Adrenal gland (tissue), 12 donors: ENCODE data around the gene SLC38A11. TPM values are rescaled to one million over a fixed set of nuclear protein-coding genes. Genes with fewer than 3 reads are reported as not detected.

Experiments
- DNase-seq, 7 donors: peaks; one replicate each; pipeline ENCODE4 v3.0.0-alpha.2; 2019 to 2020
- H3K27ac ChIP-seq, 5 donors: fragments of 200-600 bp; sonication (generic) in 4 of 5; 1 replicate in 3 of 5; 2 replicates in 2 of 5; pipeline versions ENCODE4 v1.5.1 to v1.8.0; 2016 to 2020; ENCODE audit warnings: mild to moderate bottlenecking in 1 of 5
- H3K27me3 ChIP-seq: fragments of 200-600 bp; 2 replicates; pipeline ENCODE4 v1.8.0; 2021
- H3K36me3 ChIP-seq, 2 donors: fragments of 200-600 bp; replicated peaks in 1 of 2; 1 replicate in 1 of 2; 2 replicates in 1 of 2; pipeline versions ENCODE4 v1.5.1 to v1.8.0; 2018 to 2022
- H3K4me1 ChIP-seq, 2 donors: fragments of 200-600 bp; replicated peaks in 1 of 2; 1 replicate in 1 of 2; 2 replicates in 1 of 2; pipeline versions ENCODE4 v1.5.1 to v1.8.0; 2018 to 2021
- H3K4me3 ChIP-seq, 4 donors: fragments of 200-600 bp; sonication (generic) in 3 of 4; one replicate each; pipeline ENCODE4 v1.5.1; 2016 to 2018
- H3K9me3 ChIP-seq, 3 donors: fragments of 200-600 bp; sonication (generic) in 1 of 3; replicated peaks in 1 of 3; 1 replicate in 2 of 3; 2 replicates in 1 of 3; pipeline versions ENCODE4 v1.5.1 to v1.8.0; 2016 to 2021
- POLR2A ChIP-seq, 2 donors: fragments of 450-650 bp; IDR thresholded peaks; one replicate each; pipeline ENCODE4 v1.6.1; 2017; ENCODE audit warnings: antibody characterized with exemption in 2 of 2, mild to moderate bottlenecking in 2 of 2, moderate library complexity in 1 of 2
- WGBS, 4 donors: extraction: QIAGEN DNeasy Blood & Tissue Kit in 2 of 4; methylation state at CpG; one replicate each; pipeline versions ENCODE4 v1.1.5 to v1.1.7; 2013 to 2017; 5-methylcytosine and 5-hydroxymethylcytosine counted together
- intact Hi-C, 2 donors: fragments of 100-400 bp; cut with DNase I; formaldehyde crosslinking; loops; one replicate each; pipeline versions ENCODE4 v1.14.1 to v1.15.0; 2022 to 2023
- polyA plus RNA-seq, 3 donors: library from polyadenylated mRNA; stranded (reverse); fragments of 200-250 nt in 2 of 3; fragments of 350-450 nt in 1 of 3; fragmentation: Illumina TruSeq in 1 of 3; extraction: RNeasy Lipid Tissue Mini Kit (QIAGEN cat#74804) in 1 of 3; gene quantifications; one replicate each; pipeline ENCODE4 v1.2.3, GENCODE V29; 2013 to 2014
- total RNA-seq, 9 donors: library from RNA; depleted of rRNA in 4 of 9; stranded (reverse); fragments of >200 nt in 4 of 9; fragments of 120-200 nt in 1 of 9; fragmentation: NEBNext Ultra II Directional in 1 of 9; extraction: Animal tissue kit (Norgen Biotek cat#: 25700) in 1 of 9; gene quantifications; one replicate each; pipeline versions ENCODE4 v1.1.0 to v1.2.4, GENCODE V29; 2013 to 2023
- TF ChIP-seq, protein P1 (sequence below), 6 experiments: fragments of 450-650 bp in 4 of 6; fragments of 200-600 bp in 2 of 6; sonication (generic) in 1 of 6; IDR thresholded peaks; 1 replicate in 5 of 6; 2 replicates in 1 of 6; pipeline versions ENCODE4 v1.5.1 to v1.8.0; 2016 to 2021; ENCODE audit warnings: antibody characterized with exemption in 6 of 6, mild to moderate bottlenecking in 2 of 6, moderate library complexity in 1 of 6
- donor health status: healthy with polysubstance abuse.
- donor health status: Bipolar disorder and iron deficiency.
- donor health status: DM: yes; HTN: yes; CAD: no.
- donor health status: DM: no; HTN: no; CAD: no.
- donor health status: DM: no; HTN: no; CAD: no.
- donor health status: DM: yes; HTN: yes; CAD: no.

The SLC38A11 gene
- total and polyA plus RNA-seq, 12 donors: 0.39 to 36.9 (median 2.0) TPM; not detected in 2

DNA sequence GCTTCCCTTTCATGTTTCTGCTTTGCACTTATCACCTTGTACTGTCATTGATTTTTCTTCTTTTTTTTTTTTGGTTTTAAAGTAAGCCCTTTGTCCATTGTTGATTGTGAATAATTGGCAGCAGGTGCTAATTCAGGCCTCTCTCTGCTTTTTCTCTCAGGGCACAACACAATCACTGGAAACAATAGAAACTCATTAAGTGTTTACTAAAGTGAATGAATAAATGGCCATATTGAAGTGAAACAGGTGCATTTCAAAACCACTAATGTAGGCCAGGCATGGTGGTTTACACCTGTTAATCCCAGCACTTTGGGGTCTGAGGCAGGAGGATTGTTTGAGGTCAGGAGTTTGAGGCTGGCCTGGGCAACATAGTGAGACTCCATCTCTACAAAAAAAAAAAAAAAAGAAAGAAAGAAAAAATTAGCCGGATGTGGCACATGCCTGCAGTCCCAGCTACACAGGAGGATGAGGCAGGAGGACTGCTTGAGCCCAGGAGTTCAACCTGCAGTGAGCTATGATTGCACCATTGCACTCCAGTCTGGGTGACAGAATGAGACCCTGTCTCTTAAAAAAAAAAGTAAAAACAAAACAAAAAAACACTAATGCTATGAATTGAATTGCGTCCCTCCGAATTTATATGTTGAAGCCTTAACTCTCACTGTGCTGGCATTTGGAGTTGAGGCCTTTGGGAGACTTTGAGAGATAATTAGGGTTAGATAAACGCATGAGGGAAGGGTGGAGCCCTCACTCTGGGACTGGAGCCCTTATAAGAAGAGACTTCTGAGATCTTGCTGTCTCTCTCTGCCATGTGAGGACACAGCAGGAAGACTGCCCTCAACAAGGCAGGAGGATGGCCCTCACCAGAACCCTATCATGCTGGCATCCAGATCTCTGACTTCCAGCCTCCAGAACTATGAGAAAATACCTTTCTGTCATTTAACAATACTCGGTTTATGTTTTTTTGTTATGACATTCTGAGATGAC, 19.9 kb downstream of the SLC38A11 start:
- no peak overlapping the region for H3K4me3 ChIP-seq
- H3K27me3 ChIP-seq: no peaks in the 10 kb centered on the region
- intact Hi-C loops: no loop called here
- DNase-seq: no peak
- H3K9me3 ChIP-seq: no peaks in the 10 kb centered on the region
- H3K27ac ChIP-seq: no peak overlapping the region
- WGBS, 4 donors: 82 to 94% (median 92%) methylated on average over 5 of the region's 5 CpGs
- peaks cover 0 to 3% of the 10 kb centered on the region in 2 donors for H3K4me1 ChIP-seq
- no peaks in the 10 kb centered on the region for H3K36me3 ChIP-seq
- TF ChIP-seq, protein P1, sequence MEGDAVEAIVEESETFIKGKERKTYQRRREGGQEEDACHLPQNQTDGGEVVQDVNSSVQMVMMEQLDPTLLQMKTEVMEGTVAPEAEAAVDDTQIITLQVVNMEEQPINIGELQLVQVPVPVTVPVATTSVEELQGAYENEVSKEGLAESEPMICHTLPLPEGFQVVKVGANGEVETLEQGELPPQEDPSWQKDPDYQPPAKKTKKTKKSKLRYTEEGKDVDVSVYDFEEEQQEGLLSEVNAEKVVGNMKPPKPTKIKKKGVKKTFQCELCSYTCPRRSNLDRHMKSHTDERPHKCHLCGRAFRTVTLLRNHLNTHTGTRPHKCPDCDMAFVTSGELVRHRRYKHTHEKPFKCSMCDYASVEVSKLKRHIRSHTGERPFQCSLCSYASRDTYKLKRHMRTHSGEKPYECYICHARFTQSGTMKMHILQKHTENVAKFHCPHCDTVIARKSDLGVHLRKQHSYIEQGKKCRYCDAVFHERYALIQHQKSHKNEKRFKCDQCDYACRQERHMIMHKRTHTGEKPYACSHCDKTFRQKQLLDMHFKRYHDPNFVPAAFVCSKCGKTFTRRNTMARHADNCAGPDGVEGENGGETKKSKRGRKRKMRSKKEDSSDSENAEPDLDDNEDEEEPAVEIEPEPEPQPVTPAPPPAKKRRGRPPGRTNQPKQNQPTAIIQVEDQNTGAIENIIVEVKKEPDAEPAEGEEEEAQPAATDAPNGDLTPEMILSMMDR (IDR thresholded peaks at IDR 0.05): no peak
- no peak for TF ChIP-seq POLR2A (IDR thresholded peaks at IDR 0.05)

DNA sequence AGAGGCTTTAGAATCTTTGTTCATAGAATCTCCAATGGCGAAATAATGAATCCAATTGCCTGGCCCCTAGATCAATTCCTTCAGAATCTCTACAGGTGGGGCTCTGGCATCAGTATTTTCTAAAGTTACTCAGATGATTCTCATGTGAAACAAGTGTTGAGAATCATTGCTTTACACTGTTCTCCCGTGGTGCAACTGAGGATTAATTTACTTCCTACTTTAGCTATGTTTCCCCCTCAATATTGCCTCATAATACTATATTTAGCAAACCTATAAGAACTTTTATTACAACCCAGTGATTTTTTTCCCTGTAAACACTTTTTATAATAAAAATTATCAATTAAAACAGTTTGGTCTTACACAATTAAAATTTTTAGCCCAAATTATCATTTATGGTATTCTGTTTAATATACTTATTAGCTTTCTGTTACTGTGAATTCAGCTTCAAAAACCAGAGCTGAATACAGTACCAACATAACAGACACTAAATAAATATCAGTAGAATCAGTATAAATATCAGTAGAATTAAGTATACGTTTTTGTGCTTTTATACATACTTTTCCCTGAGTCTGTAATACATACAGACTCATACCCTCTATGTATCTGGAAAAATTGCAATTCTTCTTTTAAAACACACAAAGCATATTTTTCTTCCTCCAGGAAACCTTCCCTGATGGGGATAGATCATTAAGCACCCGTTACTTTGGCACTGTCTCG, 20.8 kb downstream of the SLC38A11 start:
- Histone ChIP-seq H3K4me1 (peaks cover 0 to 3% of the 10 kb centered on the region in 2 donors), H3K9me3 (no peaks in the 10 kb centered on the region), H3K27me3 (no peaks in the 10 kb centered on the region), H3K4me3 (no peak overlapping the region), H3K36me3 (no peaks in the 10 kb centered on the region), H3K27ac (no peak overlapping the region)
- WGBS, 4 donors: 71 to 82% (median 79%) methylated on average over 5 of the region's 5 CpGs
- DNase-seq: no peak
- TF ChIP-seq, protein P1 (IDR thresholded peaks at IDR 0.05): no peak
- no peak for TF ChIP-seq POLR2A (IDR thresholded peaks at IDR 0.05)
- intact Hi-C loops: no loop called here

DNA sequence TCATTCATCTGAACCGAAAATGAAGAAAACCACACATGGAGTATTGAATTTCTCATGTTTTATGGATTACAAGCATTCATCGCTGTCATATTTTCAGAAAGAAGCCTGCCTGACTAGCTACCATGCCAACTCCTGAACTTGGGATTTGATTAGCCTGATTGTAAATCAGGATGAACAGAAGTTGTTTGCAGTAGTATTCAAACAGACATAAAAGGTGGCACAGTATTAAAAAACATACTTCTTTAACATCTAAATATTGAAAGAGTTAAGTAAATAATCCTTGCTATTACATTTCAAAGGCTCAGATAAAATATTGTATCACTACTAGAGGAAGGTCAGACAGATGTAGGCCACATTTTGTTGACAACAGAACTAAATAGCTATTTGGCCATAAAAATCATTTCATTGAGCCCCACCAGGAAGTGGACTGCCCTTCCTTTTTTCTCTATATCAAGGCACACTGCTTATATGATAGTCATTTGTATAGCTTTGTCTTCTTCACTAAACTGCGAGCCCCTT, 21.6 kb downstream of the SLC38A11 start:
- H3K36me3 ChIP-seq: no peaks in the 10 kb centered on the region
- H3K4me1 ChIP-seq: peaks cover 0 to 3% of the 10 kb centered on the region in 2 donors
- DNase-seq: no peak
- intact Hi-C loops: no loop called here
- no peak for TF ChIP-seq POLR2A (IDR thresholded peaks at IDR 0.05)
- TF ChIP-seq, protein P1 (IDR thresholded peaks at IDR 0.05): no peak
- no peaks in the 10 kb centered on the region for H3K27me3 ChIP-seq
- no peaks in the 10 kb centered on the region for H3K9me3 ChIP-seq
- 75 to 84% (median 77%) methylated on average over 3 of the region's 3 CpGs for WGBS, 4 donors
- H3K27ac ChIP-seq: no peak overlapping the region
- no peak overlapping the region for H3K4me3 ChIP-seq

DNA sequence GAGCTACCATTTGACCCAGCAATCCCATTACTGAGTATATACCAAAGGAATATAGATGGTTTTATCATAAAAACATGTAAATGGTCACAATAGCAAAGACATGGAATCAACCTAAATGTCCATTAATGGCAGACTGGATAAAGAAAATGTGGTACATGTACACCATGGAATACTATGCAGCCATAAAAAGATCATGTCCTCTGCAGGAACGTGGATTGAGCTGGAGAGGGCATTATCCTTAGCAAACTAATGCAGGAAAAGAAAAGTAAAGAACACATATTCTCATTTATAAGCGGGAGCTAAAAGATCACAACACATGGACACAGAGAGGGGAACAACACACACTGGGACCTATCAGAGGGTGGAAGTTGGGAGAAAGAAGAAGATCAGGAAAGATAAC, 22.9 kb downstream of the SLC38A11 start:
- Histone ChIP-seq H3K4me3 (no peak overlapping the region), H3K4me1 (peaks cover 0 to 3% of the 10 kb centered on the region in 2 donors), H3K36me3 (no peaks in the 10 kb centered on the region), H3K27ac (no peak overlapping the region), H3K27me3 (no peaks in the 10 kb centered on the region), H3K9me3 (no peaks in the 10 kb centered on the region)
- intact Hi-C loops: no loop called here
- no peak for DNase-seq
- TF ChIP-seq POLR2A (IDR thresholded peaks at IDR 0.05): no peak
- TF ChIP-seq, protein P1 (IDR thresholded peaks at IDR 0.05): no peak
- WGBS, 4 donors: 84 to 91% (median 89%) methylated on average over 2 of the region's 2 CpGs
